CD4-positive, alpha-beta T cell treated with Interleukin-12 subunit alpha and Interleukin-12 subunit beta, for 1 hour (primary cell): ENCODE data around the gene TFB1M.

Experiments
- DNase-seq: peaks from one replicate; pipeline ENCODE4 v3.0.0-alpha.2; 2020

Gene TFB1M

GRCh38 chr6:155261111-155261900 lies 53.0 kb downstream of the TFB1M start:
- no peak for DNase-seq

- no peak for DNase-seq
Observed at GRCh38 chr6:155260686-155261085, 53.6 kb downstream of the TFB1M start.

GRCh38 chr6:155259897-155260296 lies 54.4 kb downstream of the TFB1M start:
- no peak for DNase-seq

GRCh38 chr6:155259204-155259603 lies 55.1 kb downstream of the TFB1M start:
- DNase-seq = no peak

GRCh38 chr6:155257796-155258195 lies 56.5 kb downstream of the TFB1M start:
- DNase-seq = no peak

- DNase-seq = no peak
Observed at GRCh38 chr6:155256122-155256795, 58.0 kb downstream of the TFB1M start.

- no peak for DNase-seq
Observed at GRCh38 chr6:155254139-155254538, 60.1 kb downstream of the TFB1M start.

GRCh38 chr6:155253337-155253736 lies 60.9 kb downstream of the TFB1M start:
- DNase-seq = no peak

- no peak for DNase-seq
Observed at GRCh38 chr6:155252581-155252980, 61.7 kb downstream of the TFB1M start.

- no peak for DNase-seq
Observed at GRCh38 chr6:155250701-155251381, 63.4 kb downstream of the TFB1M start.

- peak; percentile 18 for DNase-seq
Observed at GRCh38 chr6:155248008-155249001, 66.0 kb downstream of the TFB1M start.

GRCh38 chr6:155247618-155248007 lies 66.7 kb downstream of the TFB1M start:
- DNase-seq = no peak

- DNase-seq = no peak
Observed at GRCh38 chr6:155246825-155247224, 67.5 kb downstream of the TFB1M start.

GRCh38 chr6:155245831-155246230 lies 68.5 kb downstream of the TFB1M start:
- DNase-seq = no peak

- no peak for DNase-seq
Observed at GRCh38 chr6:155245193-155245592, 69.1 kb downstream of the TFB1M start.

- no peak for DNase-seq
Observed at GRCh38 chr6:155244434-155244833, 69.8 kb downstream of the TFB1M start.

GRCh38 chr6:155241966-155242365 lies 72.3 kb downstream of the TFB1M start:
- DNase-seq = no peak

- DNase-seq = no peak
Observed at GRCh38 chr6:155240905-155241600, 73.2 kb downstream of the TFB1M start.

GRCh38 chr6:155237613-155238012 lies 76.7 kb downstream of the TFB1M start:
- DNase-seq = no peak

GRCh38 chr6:155235087-155235486 lies 79.2 kb downstream of the TFB1M start:
- no peak for DNase-seq

GRCh38 chr6:155234687-155235086 lies 79.6 kb downstream of the TFB1M start:
- no peak for DNase-seq

- no peak for DNase-seq
Observed at GRCh38 chr6:155234167-155234566, 80.1 kb downstream of the TFB1M start.
